ENCODE data around the gene CD109. TPM values are rescaled to one million over a fixed set of nuclear protein-coding genes. Genes with fewer than 3 reads are reported as not detected.
A peak's percentile ranks its signal among the peaks of the same experiment; 100 is the strongest.

The CD109 gene
- total and polyA plus RNA-seq, 10 of the 15 experiments (the other 5 are each of a cell fraction or from before 2014, with no cell fraction given): 0.27 to 4.4 (median 2.1) TPM

- TF ChIP-seq CEBPZ (IDR thresholded peaks at IDR 0.05; ENCODE audit: low read depth, low read length): no peak
- peak; percentile 15; the same call in 1 of the 2 replicates for TF ChIP-seq JUNB (IDR thresholded peaks at IDR 0.05)
- TF ChIP-seq CBX3 (IDR thresholded peaks at IDR 0.05; ENCODE audit: borderline replicate concordance, low read depth): no peak
- no peak for TF ChIP-seq ZNF592 (IDR thresholded peaks at IDR 0.05)
- peak; percentile 38; the same call in 1 of the 2 replicates for TF ChIP-seq ATF7 (IDR thresholded peaks at IDR 0.05; ENCODE audit: low read depth)
- TF ChIP-seq CHD2 (IDR thresholded peaks at IDR 0.05; ENCODE audit: borderline replicate concordance, low read depth, low read length): no peak
- no peak for TF ChIP-seq ETV6 (conservative IDR thresholded peaks at IDR 0.05 in 1 of 2, IDR thresholded peaks at IDR 0.05 in 1 of 2; ENCODE audit: borderline replicate concordance in 1 of 2, low read depth in 1 of 2)
- peak; percentile 42; the same call in 1 of the 2 replicates for TF ChIP-seq RELB (IDR thresholded peaks at IDR 0.05; ENCODE audit: low read depth)
- no peak for TF ChIP-seq YBX1 (IDR thresholded peaks at IDR 0.05)
These were observed 51.3 kb downstream of the CD109 start (continued) for GRCh38 chr6:73747289-73747688.
